H1 (cell line): ENCODE measurements around the gene UQCC5. TPM values are rescaled to one million over a fixed set of nuclear protein-coding genes. Genes with fewer than 3 reads are reported as not detected.

Experiments
- CHD2 ChIP-seq: IDR thresholded peaks from 2 replicates; pipeline ENCODE4 v1.6.1; 2012; ENCODE audit warnings: low read length, improper control_type of control experiment
- polyA plus RNA-seq, 7 experiments: library from polyadenylated mRNA; depleted of rRNA in 3 of 7; stranded (reverse) in 5 of 7; unstranded in 2 of 7; fragments of >200 nt in 5 of 7; fragments of 200-250 nt in 2 of 7; gene quantifications; 1 replicate in 5 of 7; 2 replicates in 1 of 7; 4 replicates in 1 of 7; pipeline versions ENCODE4 v1.2.1 to v1.2.3, GENCODE V29; 2011 to 2013; ENCODE audit warnings: missing spikeins in 2 of 7, mixed read lengths in 2 of 7
- total RNA-seq: library from RNA; stranded (reverse); fragmentation: NEBNext Ultra II Directional; extraction: Animal tissue kit (Norgen Biotek cat#: 25700); gene quantifications from 2 replicates; pipeline ENCODE4 v1.2.1, GENCODE V29; 2021

The UQCC5 gene
- total and polyA plus RNA-seq, 2 of the 8 experiments (the other 6 are each of a cell fraction or from before 2014, with no cell fraction given): 35.0 to 37.7 TPM

DNA sequence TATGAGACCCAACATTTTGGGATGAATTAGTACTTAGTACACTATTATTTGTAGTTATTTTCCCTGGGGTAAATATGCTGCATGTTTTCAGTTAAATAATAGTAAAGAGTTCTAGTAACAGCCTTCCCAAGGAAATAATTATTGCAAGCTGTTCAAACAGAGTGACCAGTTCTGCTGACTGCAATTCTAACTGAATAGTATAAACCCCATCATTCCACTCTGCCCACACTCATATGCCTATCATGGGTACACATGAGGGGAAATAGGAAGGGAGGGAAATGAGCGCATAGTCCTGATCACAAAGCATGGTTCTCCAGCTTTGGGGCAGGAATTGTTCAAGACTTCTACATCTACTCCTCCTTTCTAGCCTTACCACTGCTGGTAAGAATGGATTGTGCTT is 18.7 kb downstream of the UQCC5 start (continued):
- TF ChIP-seq CHD2: no peak
